ENCODE data around the gene FSTL5.

Gene FSTL5

GRCh38 chr4:161538941-161539340 is 624.9 kb downstream of the FSTL5 start:
- Mint-ChIP-seq H3K4me3 (no peak overlapping the region), H3K36me3 (ENCODE audit: low read depth) (no peaks in the 10 kb centered on the region), H3K9me3 (no peaks in the 10 kb centered on the region), H3K27ac (no peak overlapping the region), H3K27me3 (ENCODE audit: low read depth, poor library complexity) (no peaks in the 10 kb centered on the region), H3K4me1 (no peaks in the 10 kb centered on the region)
- TF ChIP-seq CTCF (IDR thresholded peaks at IDR 0.05): no peak
- no peak for DNase-seq

GRCh38 chr4:161530710-161531109 is 633.1 kb downstream of the FSTL5 start:
- no peak for DNase-seq
- H3K27ac Mint-ChIP-seq: no peak overlapping the region
- no peak for TF ChIP-seq CTCF (IDR thresholded peaks at IDR 0.05)
- H3K4me3 Mint-ChIP-seq: no peak overlapping the region
- H3K9me3 Mint-ChIP-seq: no peaks in the 10 kb centered on the region
- H3K4me1 Mint-ChIP-seq: no peaks in the 10 kb centered on the region
- H3K27me3 Mint-ChIP-seq (ENCODE audit: low read depth, poor library complexity): no peaks in the 10 kb centered on the region
- no peaks in the 10 kb centered on the region for H3K36me3 Mint-ChIP-seq (ENCODE audit: low read depth)

- Mint-ChIP-seq H3K9me3 (no peaks in the 10 kb centered on the region), H3K27ac (no peak overlapping the region), H3K4me1 (no peaks in the 10 kb centered on the region), H3K36me3 (ENCODE audit: low read depth) (no peaks in the 10 kb centered on the region), H3K4me3 (no peak overlapping the region), H3K27me3 (ENCODE audit: low read depth, poor library complexity) (no peaks in the 10 kb centered on the region)
- no peak for DNase-seq
- TF ChIP-seq CTCF (IDR thresholded peaks at IDR 0.05): no peak
Measured at GRCh38 chr4:161525121-161525520, 638.7 kb downstream of the FSTL5 start.

- H3K27me3 Mint-ChIP-seq (ENCODE audit: low read depth, poor library complexity): no peaks in the 10 kb centered on the region
- no peak for TF ChIP-seq CTCF (IDR thresholded peaks at IDR 0.05)
- no peaks in the 10 kb centered on the region for H3K36me3 Mint-ChIP-seq (ENCODE audit: low read depth)
- no peak overlapping the region for H3K27ac Mint-ChIP-seq
- H3K4me3 Mint-ChIP-seq: no peak overlapping the region
- no peak for DNase-seq
- H3K4me1 Mint-ChIP-seq: no peaks in the 10 kb centered on the region
- no peaks in the 10 kb centered on the region for H3K9me3 Mint-ChIP-seq
Measured at GRCh38 chr4:161522031-161522430, 641.8 kb downstream of the FSTL5 start.

- Mint-ChIP-seq H3K27me3 (ENCODE audit: low read depth, poor library complexity) (no peaks in the 10 kb centered on the region), H3K4me3 (no peak overlapping the region), H3K4me1 (no peaks in the 10 kb centered on the region), H3K36me3 (ENCODE audit: low read depth) (no peaks in the 10 kb centered on the region), H3K9me3 (no peaks in the 10 kb centered on the region), H3K27ac (no peak overlapping the region)
- TF ChIP-seq CTCF (IDR thresholded peaks at IDR 0.05): no peak
- no peak for DNase-seq
Measured at GRCh38 chr4:161519611-161520010, 644.2 kb downstream of the FSTL5 start.

- H3K9me3 Mint-ChIP-seq: no peaks in the 10 kb centered on the region
- H3K4me3 Mint-ChIP-seq: no peak overlapping the region
- DNase-seq: no peak
- H3K4me1 Mint-ChIP-seq: no peaks in the 10 kb centered on the region
- no peaks in the 10 kb centered on the region for H3K27me3 Mint-ChIP-seq (ENCODE audit: low read depth, poor library complexity)
- H3K36me3 Mint-ChIP-seq (ENCODE audit: low read depth): no peaks in the 10 kb centered on the region
- no peak for TF ChIP-seq CTCF (IDR thresholded peaks at IDR 0.05)
- no peak overlapping the region for H3K27ac Mint-ChIP-seq
Measured at GRCh38 chr4:161517941-161518340, 645.9 kb downstream of the FSTL5 start.
